OCI-LY3 (cell line): ENCODE data around the gene BMP8B.
A peak's percentile ranks its signal among the peaks of the same experiment; 100 is the strongest.
"Not testable (repeated sequence)": the region's sequence is repeated elsewhere in the genome, so short reads cannot be mapped to it uniquely, and the experiment has no call there.

Experiments used
- H2AFZ ChIP-seq: fragments of 200-600, 300-600 bp; shearing (Covaris generic); 2 replicates; pipeline ENCODE4 v1.6.0; 2014; ENCODE audit warnings: antibody characterized with exemption, low read depth, low read length
- H3K27ac ChIP-seq: fragments of 200-600, 300-600 bp; sonication (generic); 2 replicates; pipeline ENCODE4 v1.5.1; 2014; ENCODE audit warnings: mild to moderate bottlenecking, low read length, moderate library complexity, mixed read lengths
- H3K27me3 ChIP-seq: fragments of 200-600, 300-600 bp; sonication (generic); 2 replicates; pipeline ENCODE4 v1.6.1; 2014; ENCODE audit warnings: low read depth, low read length, mixed read lengths
- H3K36me3 ChIP-seq: fragments of 200-600, 300-600 bp; sonication (generic); replicated peaks from 2 replicates; pipeline ENCODE3; 2014; ENCODE audit warnings: low read depth, low read length, mixed read lengths
- H3K4me1 ChIP-seq: fragments of 300-600, 200-600 bp; sonication (generic); 2 replicates; pipeline ENCODE4 v1.6.1; 2014; ENCODE audit warnings: low read length, mixed read lengths
- H3K4me2 ChIP-seq: fragments of 200-600, 300-600 bp; sonication (generic); 2 replicates; pipeline ENCODE4 v1.6.1; 2014; ENCODE audit warnings: low read length, mixed read lengths
- H3K4me3 ChIP-seq: fragments of 300-600, 200-600 bp; sonication (generic); 2 replicates; pipeline ENCODE4 v1.5.1; 2014; ENCODE audit warnings: antibody characterized with exemption, mild to moderate bottlenecking, low read length, moderate library complexity
- H3K79me2 ChIP-seq: fragments of 300-600, 200-600 bp; shearing (Covaris generic); 2 replicates; pipeline ENCODE4 v1.6.1; 2014; ENCODE audit warnings: mild to moderate bottlenecking, low read length, mixed read lengths
- H3K9ac ChIP-seq: fragments of 300-600, 200-600 bp; shearing (Covaris generic); 2 replicates; pipeline ENCODE4 v1.6.0; 2014; ENCODE audit warnings: mild to moderate bottlenecking, low read length, moderate library complexity
- H3K9me3 ChIP-seq: fragments of 200-600, 300-600 bp; shearing (Covaris generic); 2 replicates; pipeline ENCODE4 v1.6.1; 2014; ENCODE audit warnings: low read length, mixed read lengths; ENCODE audit not compliant: insufficient read depth
- H4K20me1 ChIP-seq: fragments of 200-600, 300-600 bp; sonication (generic); 2 replicates; pipeline ENCODE4 v1.6.1; 2016; ENCODE audit warnings: low read length, mixed read lengths; ENCODE audit not compliant: insufficient read depth
- CTCF ChIP-seq: fragments of 200-600, 300-600 bp; sonication (generic); IDR thresholded peaks from 2 replicates; pipeline ENCODE4 v1.5.1; 2014; ENCODE audit warnings: antibody characterized with exemption, low read length, low read depth
- EZH2phosphoT487 ChIP-seq: fragments of 200-600 bp; shearing (Covaris generic); IDR thresholded peaks from 2 replicates; pipeline ENCODE4 v1.6.1; 2018; ENCODE audit warnings: antibody characterized with exemption, mixed run types, low read depth

BMP8B gene

GRCh38 chr1:39802496-39803260, 14.0 kb upstream of the BMP8B start:
- H2AFZ ChIP-seq = no peak overlapping the region
- H3K4me2 ChIP-seq = no peak overlapping the region
- no peak overlapping the region for H3K27ac ChIP-seq
- H4K20me1 ChIP-seq = no peaks in the 10 kb centered on the region
- no peaks in the 10 kb centered on the region for H3K79me2 ChIP-seq
- peaks cover 4% of the 10 kb centered on the region for H3K4me1 ChIP-seq
- H3K4me3 ChIP-seq = no peak overlapping the region
- no peaks in the 10 kb centered on the region for H3K9me3 ChIP-seq
- H3K27me3 ChIP-seq = no peaks in the 10 kb centered on the region
- no peaks in the 10 kb centered on the region for H3K36me3 ChIP-seq
- TF ChIP-seq EZH2phosphoT487 = no peak
- no peak overlapping the region for H3K9ac ChIP-seq

- H3K9me3 ChIP-seq = no peaks in the 10 kb centered on the region
- no peaks in the 10 kb centered on the region for H3K27me3 ChIP-seq
- no peaks in the 10 kb centered on the region for H3K36me3 ChIP-seq
- H4K20me1 ChIP-seq = no peaks in the 10 kb centered on the region
- no peaks in the 10 kb centered on the region for H3K79me2 ChIP-seq
- no peak overlapping the region for H3K27ac ChIP-seq
- H3K4me1 ChIP-seq = peaks cover 4% of the 10 kb centered on the region
- no peak overlapping the region for H3K4me3 ChIP-seq
- TF ChIP-seq CTCF = no peak
- no peak overlapping the region for H2AFZ ChIP-seq
- H3K9ac ChIP-seq = no peak overlapping the region
- no peak overlapping the region for H3K4me2 ChIP-seq
These were observed 11.8 kb upstream of the BMP8B start for GRCh38 chr1:39800471-39800835.

GRCh38 chr1:39799770-39800470, 11.3 kb upstream of the BMP8B start:
- no peak overlapping the region for H2AFZ ChIP-seq
- no peaks in the 10 kb centered on the region for H3K36me3 ChIP-seq
- H3K27ac ChIP-seq = 0 out of 2 replicates have a peak overlapping the region, but pooled peaks have one; percentile 67
- TF ChIP-seq CTCF = peak; percentile 50
- TF ChIP-seq EZH2phosphoT487 = no peak
- H3K9ac ChIP-seq = peak overlapping the region; percentile 48
- peaks cover 4% of the 10 kb centered on the region for H3K4me1 ChIP-seq
- H3K4me2 ChIP-seq = peak overlapping the region; percentile 88
- no peaks in the 10 kb centered on the region for H3K9me3 ChIP-seq
- no peaks in the 10 kb centered on the region for H3K27me3 ChIP-seq
- no peaks in the 10 kb centered on the region for H4K20me1 ChIP-seq
- H3K4me3 ChIP-seq = peak overlapping the region; percentile 70
- H3K79me2 ChIP-seq = no peaks in the 10 kb centered on the region

GRCh38 chr1:39798859-39799769, 10.4 kb upstream of the BMP8B start:
- not testable (repeated sequence) for H3K27me3 ChIP-seq, H3K9me3 ChIP-seq, H3K4me1 ChIP-seq, H4K20me1 ChIP-seq, H3K79me2 ChIP-seq, H3K36me3 ChIP-seq
- peak overlapping the region; percentile 70 for H3K4me3 ChIP-seq
- peak; percentile 60; the same call in 1 of the 2 replicates for TF ChIP-seq CTCF
- H2AFZ ChIP-seq = peak overlapping the region; percentile 90
- peak overlapping the region; percentile 88 for H3K4me2 ChIP-seq
- peak overlapping the region; percentile 48 for H3K9ac ChIP-seq
- H3K27ac ChIP-seq = peak overlapping the region; percentile 67
